H1 (cell line): Measurements from ENCODE around the gene IFNL4. TPM values are rescaled to one million over a fixed set of nuclear protein-coding genes. Genes with fewer than 3 reads are reported as not detected.

ENCODE experiments used
- CBX5 ChIP-seq: fragments of 300-800, 300-1000 bp; sonication (generic); IDR thresholded peaks from 2 replicates; pipeline ENCODE4 v1.7.1; 2016; ENCODE audit warnings: antibody characterized with exemption, low read length, low read depth
- EP300 ChIP-seq, 2 experiments: IDR thresholded peaks; 1 replicate in 1 of 2; 2 replicates in 1 of 2; pipeline ENCODE4 v1.6.1; 2011 to 2012; ENCODE audit warnings: low read depth in 2 of 2, low read length in 2 of 2, mild to moderate bottlenecking in 2 of 2, borderline replicate concordance in 1 of 2, inconsistent platforms in 1 of 2, moderate library complexity in 1 of 2
- HDAC2 ChIP-seq, 2 experiments: fragments of 300-600 bp in 1 of 2; sonication (generic) in 1 of 2; IDR thresholded peaks; 2 replicates each; pipeline ENCODE4 v1.6.1; 2011 to 2012; ENCODE audit warnings: low read depth in 2 of 2, low read length in 2 of 2, mild to moderate bottlenecking in 2 of 2, moderate library complexity in 2 of 2, borderline replicate concordance in 1 of 2, inconsistent platforms in 1 of 2
- HDAC6 ChIP-seq: IDR thresholded peaks from one replicate; pipeline ENCODE4 v1.7.1; 2012; ENCODE audit warnings: low read depth, mild to moderate bottlenecking, inconsistent platforms, low read length, moderate library complexity
- RFX5 ChIP-seq: IDR thresholded peaks from 2 replicates; pipeline ENCODE4 v1.6.1; 2011; ENCODE audit warnings: low read depth, low read length, improper control_type of control experiment, borderline replicate concordance
- SIX5 ChIP-seq: IDR thresholded peaks from 2 replicates; pipeline ENCODE4 v1.6.1; 2011; ENCODE audit warnings: mild to moderate bottlenecking, low read depth, low read length
- TAF1 ChIP-seq: IDR thresholded peaks from 2 replicates; pipeline ENCODE4 v1.6.1; 2011; ENCODE audit warnings: mild to moderate bottlenecking, low read depth, low read length
- polyA plus RNA-seq, 7 experiments: library from polyadenylated mRNA; depleted of rRNA in 3 of 7; stranded (reverse) in 5 of 7; unstranded in 2 of 7; fragments of >200 nt in 5 of 7; fragments of 200-250 nt in 2 of 7; gene quantifications; 1 replicate in 5 of 7; 2 replicates in 1 of 7; 4 replicates in 1 of 7; pipeline versions ENCODE4 v1.2.1 to v1.2.3, GENCODE V29; 2011 to 2013; ENCODE audit warnings: missing spikeins in 2 of 7, mixed read lengths in 2 of 7
- total RNA-seq: library from RNA; stranded (reverse); fragmentation: NEBNext Ultra II Directional; extraction: Animal tissue kit (Norgen Biotek cat#: 25700); gene quantifications from 2 replicates; pipeline ENCODE4 v1.2.1, GENCODE V29; 2021
- TF ChIP-seq, protein P1 (sequence below), 3 experiments: IDR thresholded peaks; 1 replicate in 2 of 3; 2 replicates in 1 of 3; pipeline versions ENCODE4 v1.5.1 to v1.6.1; 2011; ENCODE audit warnings: low read length in 3 of 3, mild to moderate bottlenecking in 3 of 3, inconsistent platforms in 2 of 3, low read depth in 1 of 3, moderate library complexity in 1 of 3; ENCODE audit not compliant: insufficient read depth in 1 of 3; ENCODE audit errors: control extremely low read depth in 1 of 3

The IFNL4 gene
- total and polyA plus RNA-seq, 2 of the 8 experiments (the other 6 are each of a cell fraction or from before 2014, with no cell fraction given): not detected

DNA sequence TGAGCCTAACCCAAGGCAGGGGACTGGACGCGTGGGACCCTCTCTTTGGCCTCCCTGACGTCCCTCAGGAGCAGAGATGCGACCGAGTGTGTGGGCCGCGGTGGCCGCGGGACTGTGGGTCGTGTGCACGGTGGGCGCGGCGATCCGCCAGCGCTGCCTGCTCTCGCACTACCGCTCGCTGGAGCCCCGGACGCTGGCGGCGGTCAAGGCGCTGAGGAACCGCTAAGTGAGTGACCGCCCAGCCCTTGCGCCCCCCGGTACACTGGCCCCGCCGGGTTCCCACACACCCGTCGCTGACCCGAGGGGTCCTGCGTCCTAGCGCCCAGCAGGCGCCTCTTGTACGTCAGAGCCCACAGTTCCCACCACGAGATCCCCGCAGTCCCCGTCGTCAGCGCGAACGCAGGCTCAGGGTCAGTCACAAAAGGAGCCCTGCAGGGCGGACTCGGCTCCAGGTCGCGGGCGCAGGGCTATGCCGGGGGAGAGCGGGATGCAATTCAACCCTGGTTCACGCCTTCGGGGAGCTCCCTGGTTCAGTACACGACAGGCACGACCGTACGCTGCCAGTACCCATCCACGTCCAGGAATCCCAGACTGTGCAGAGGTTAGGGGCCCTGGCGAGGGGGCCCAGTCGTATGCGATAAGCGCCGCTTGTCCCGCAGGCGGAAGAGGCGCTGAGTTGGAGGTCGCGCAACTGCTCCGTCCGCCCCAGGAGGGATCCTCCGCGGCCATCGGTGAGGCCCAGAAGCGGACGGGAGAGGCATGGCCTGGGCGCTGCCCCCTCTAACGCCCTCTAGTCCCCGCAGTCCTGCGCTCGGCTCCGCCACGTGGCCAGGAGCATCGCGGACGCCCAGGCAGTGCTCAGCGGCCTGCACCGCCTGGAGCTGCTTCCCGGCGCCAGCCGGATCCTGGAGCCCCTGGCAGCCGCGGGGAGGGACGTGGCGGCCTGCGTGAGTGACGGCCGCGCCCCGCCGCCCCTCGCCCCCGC is 15.9 kb upstream of the IFNL4 start (continued):
- TF ChIP-seq SIX5 (no peak), CBX5 (no peak), EP300 (IDR thresholded peaks at IDR 0.05; ENCODE audit: borderline replicate concordance in 1 of 2, low read depth in 2 of 2, low read length in 2 of 2) (no peak), HDAC6 (no peak), HDAC2 (IDR thresholded peaks at IDR 0.05; ENCODE audit: borderline replicate concordance in 1 of 2, low read depth in 2 of 2, low read length in 2 of 2) (no peak), RFX5 (no peak), TAF1 (no peak)
- TF ChIP-seq, protein P1, sequence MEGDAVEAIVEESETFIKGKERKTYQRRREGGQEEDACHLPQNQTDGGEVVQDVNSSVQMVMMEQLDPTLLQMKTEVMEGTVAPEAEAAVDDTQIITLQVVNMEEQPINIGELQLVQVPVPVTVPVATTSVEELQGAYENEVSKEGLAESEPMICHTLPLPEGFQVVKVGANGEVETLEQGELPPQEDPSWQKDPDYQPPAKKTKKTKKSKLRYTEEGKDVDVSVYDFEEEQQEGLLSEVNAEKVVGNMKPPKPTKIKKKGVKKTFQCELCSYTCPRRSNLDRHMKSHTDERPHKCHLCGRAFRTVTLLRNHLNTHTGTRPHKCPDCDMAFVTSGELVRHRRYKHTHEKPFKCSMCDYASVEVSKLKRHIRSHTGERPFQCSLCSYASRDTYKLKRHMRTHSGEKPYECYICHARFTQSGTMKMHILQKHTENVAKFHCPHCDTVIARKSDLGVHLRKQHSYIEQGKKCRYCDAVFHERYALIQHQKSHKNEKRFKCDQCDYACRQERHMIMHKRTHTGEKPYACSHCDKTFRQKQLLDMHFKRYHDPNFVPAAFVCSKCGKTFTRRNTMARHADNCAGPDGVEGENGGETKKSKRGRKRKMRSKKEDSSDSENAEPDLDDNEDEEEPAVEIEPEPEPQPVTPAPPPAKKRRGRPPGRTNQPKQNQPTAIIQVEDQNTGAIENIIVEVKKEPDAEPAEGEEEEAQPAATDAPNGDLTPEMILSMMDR (IDR thresholded peaks at IDR 0.05; ENCODE audit: control extremely low read depth in 1 of 3, insufficient read depth in 1 of 3, low read depth in 1 of 3, low read length in 3 of 3): peak in 1 of 3 experiments; percentile 6; a peak in 1 of 4 replicates
